OCI-LY1 (cell line): Measurements from ENCODE around the gene TMEM234.

ENCODE experiments used
- H2AFZ ChIP-seq: fragments of 200-600 bp; sonication (generic), shearing (Covaris generic); 2 replicates; pipeline ENCODE4 v1.6.0; 2014; ENCODE audit warnings: antibody characterized with exemption, mild to moderate bottlenecking, low read length
- H3F3A ChIP-seq: fragments of 200-600 bp; sonication (generic), shearing (Covaris generic); 2 replicates; pipeline ENCODE4 v1.6.0; 2014; ENCODE audit warnings: mild to moderate bottlenecking, antibody characterized with exemption, low read length, moderate library complexity; ENCODE audit not compliant: insufficient read depth
- H3K27ac ChIP-seq: fragments of 200-600 bp; sonication (generic); 2 replicates; pipeline ENCODE4 v1.5.1; 2014; ENCODE audit warnings: low read length, mixed run types, mild to moderate bottlenecking, low read depth; ENCODE audit not compliant: poor library complexity, severe bottlenecking
- H3K27me3 ChIP-seq: fragments of 200-600 bp; sonication (generic); 2 replicates; pipeline ENCODE4 v1.6.0; 2014; ENCODE audit warnings: antibody characterized with exemption, mild to moderate bottlenecking, low read length, moderate library complexity; ENCODE audit not compliant: insufficient read depth
- H3K36me3 ChIP-seq: fragments of 200-600 bp; sonication (generic); 2 replicates; pipeline ENCODE4 v1.6.1; 2014; ENCODE audit warnings: mild to moderate bottlenecking, antibody characterized with exemption, low read length, moderate library complexity, mixed read lengths; ENCODE audit not compliant: insufficient read depth
- H3K4me1 ChIP-seq: fragments of 200-600 bp; sonication (generic); 2 replicates; pipeline ENCODE4 v1.5.1; 2014; ENCODE audit warnings: mild to moderate bottlenecking, low read length, moderate library complexity; ENCODE audit not compliant: insufficient read depth, severe bottlenecking
- H3K4me2 ChIP-seq: fragments of 200-600 bp; sonication (generic), shearing (Covaris generic); 2 replicates; pipeline ENCODE4 v1.6.1; 2014; ENCODE audit warnings: low read length
- H3K4me3 ChIP-seq: fragments of 200-600 bp; sonication (generic); 2 replicates; pipeline ENCODE4 v1.5.1; 2014; ENCODE audit warnings: low read length, low read depth, mild to moderate bottlenecking, mixed read lengths; ENCODE audit not compliant: poor library complexity, severe bottlenecking
- H3K79me2 ChIP-seq: fragments of 200-600 bp; shearing (Covaris generic); 2 replicates; pipeline ENCODE4 v1.6.1; 2016; ENCODE audit warnings: mixed run types, low read length, mixed read lengths; ENCODE audit not compliant: insufficient read depth
- H3K9ac ChIP-seq: fragments of 200-600 bp; sonication (generic), shearing (Covaris generic); 2 replicates; pipeline ENCODE4 v1.6.1; 2014; ENCODE audit warnings: mild to moderate bottlenecking, low read length, mixed read lengths
- H3K9me2 ChIP-seq: fragments of 200-600 bp; sonication (generic), shearing (Covaris generic); 2 replicates; pipeline ENCODE4 v1.6.1; 2014; ENCODE audit warnings: low read depth, mild to moderate bottlenecking, low read length, mixed read lengths
- H3K9me3 ChIP-seq: fragments of 200-600 bp; shearing (Covaris generic); 2 replicates; pipeline ENCODE4 v1.6.1; 2014; ENCODE audit warnings: low read length, mixed read lengths
- H4K20me1 ChIP-seq: fragments of 200-600 bp; sonication (generic), shearing (Covaris generic); 2 replicates; pipeline ENCODE4 v1.6.0; 2016; ENCODE audit warnings: mild to moderate bottlenecking, low read length; ENCODE audit not compliant: insufficient read depth
- EZH2 ChIP-seq: fragments of 200-600 bp; sonication (generic), shearing (Covaris generic); IDR thresholded peaks from 2 replicates; pipeline ENCODE4 v1.8.0; 2017; ENCODE audit warnings: borderline replicate concordance, mixed run types, mild to moderate bottlenecking, antibody characterized with exemption, low read length, moderate library complexity, mixed read lengths
- TF ChIP-seq, protein P1 (sequence below): fragments of 200-600 bp; sonication (generic), shearing (Covaris generic); IDR thresholded peaks from 2 replicates; pipeline ENCODE4 v1.5.1; 2017; ENCODE audit warnings: mild to moderate bottlenecking, antibody characterized with exemption, low read length, moderate library complexity, mixed read lengths

The TMEM234 gene

DNA sequence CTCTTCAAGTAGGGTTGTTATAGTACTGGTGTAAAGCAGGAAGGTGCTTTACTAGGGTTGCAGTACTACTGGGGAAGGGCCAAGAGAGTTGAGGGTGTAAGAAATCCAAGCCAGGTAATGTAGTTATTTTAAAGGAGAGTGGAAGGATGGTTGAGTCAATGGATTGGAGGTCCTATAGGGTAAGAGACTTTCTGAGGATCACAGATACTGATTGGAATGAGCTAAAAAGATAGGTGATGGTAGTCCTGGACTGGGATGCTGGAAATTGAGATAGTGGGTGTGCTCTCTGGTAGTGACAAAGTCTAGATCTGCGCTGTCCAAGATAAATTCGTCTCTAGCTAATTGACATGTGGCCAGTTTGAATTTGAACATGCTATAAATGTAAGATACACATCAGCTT is 35.7 kb downstream of the TMEM234 start:
- no peaks in the 10 kb centered on the region for H4K20me1 ChIP-seq
- peaks cover 6% of the 10 kb centered on the region for H3K79me2 ChIP-seq
- no peaks in the 10 kb centered on the region for H3F3A ChIP-seq
- H3K4me2 ChIP-seq = no peak overlapping the region
- no peak overlapping the region for H3K4me3 ChIP-seq
- no peak overlapping the region for H2AFZ ChIP-seq
- H3K9me3 ChIP-seq = no peaks in the 10 kb centered on the region
- H3K36me3 ChIP-seq = peaks cover 86% of the 10 kb centered on the region
- H3K27ac ChIP-seq = no peak overlapping the region
- H3K9me2 ChIP-seq = no peaks in the 10 kb centered on the region
- H3K27me3 ChIP-seq = no peaks in the 10 kb centered on the region
- H3K9ac ChIP-seq = no peak overlapping the region
- no peak for TF ChIP-seq EZH2
- TF ChIP-seq, protein P1, sequence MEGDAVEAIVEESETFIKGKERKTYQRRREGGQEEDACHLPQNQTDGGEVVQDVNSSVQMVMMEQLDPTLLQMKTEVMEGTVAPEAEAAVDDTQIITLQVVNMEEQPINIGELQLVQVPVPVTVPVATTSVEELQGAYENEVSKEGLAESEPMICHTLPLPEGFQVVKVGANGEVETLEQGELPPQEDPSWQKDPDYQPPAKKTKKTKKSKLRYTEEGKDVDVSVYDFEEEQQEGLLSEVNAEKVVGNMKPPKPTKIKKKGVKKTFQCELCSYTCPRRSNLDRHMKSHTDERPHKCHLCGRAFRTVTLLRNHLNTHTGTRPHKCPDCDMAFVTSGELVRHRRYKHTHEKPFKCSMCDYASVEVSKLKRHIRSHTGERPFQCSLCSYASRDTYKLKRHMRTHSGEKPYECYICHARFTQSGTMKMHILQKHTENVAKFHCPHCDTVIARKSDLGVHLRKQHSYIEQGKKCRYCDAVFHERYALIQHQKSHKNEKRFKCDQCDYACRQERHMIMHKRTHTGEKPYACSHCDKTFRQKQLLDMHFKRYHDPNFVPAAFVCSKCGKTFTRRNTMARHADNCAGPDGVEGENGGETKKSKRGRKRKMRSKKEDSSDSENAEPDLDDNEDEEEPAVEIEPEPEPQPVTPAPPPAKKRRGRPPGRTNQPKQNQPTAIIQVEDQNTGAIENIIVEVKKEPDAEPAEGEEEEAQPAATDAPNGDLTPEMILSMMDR = no peak
- H3K4me1 ChIP-seq = peaks cover 4% of the 10 kb centered on the region

DNA sequence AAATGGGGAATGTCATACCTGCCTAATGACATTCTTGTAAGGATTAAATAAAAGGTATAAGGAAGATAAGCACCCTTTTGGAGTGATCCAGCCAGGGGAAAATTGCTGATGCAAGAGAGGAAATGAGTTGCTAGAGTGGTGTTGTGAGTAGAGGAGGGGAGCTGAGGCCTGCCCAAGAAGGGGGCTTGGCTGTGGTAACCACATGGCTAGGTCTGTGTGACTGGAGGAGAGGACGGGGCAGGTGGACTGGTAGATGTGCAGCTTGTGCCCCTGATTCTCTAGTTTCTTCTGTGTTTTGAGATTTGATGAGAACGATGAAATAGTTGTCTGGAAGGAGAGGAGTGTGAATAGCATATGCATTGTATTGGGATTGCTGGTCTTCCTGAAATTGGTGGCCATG is 36.1 kb downstream of the TMEM234 start:
- H3K36me3 ChIP-seq = peaks cover 86% of the 10 kb centered on the region
- no peak overlapping the region for H3K4me2 ChIP-seq
- peaks cover 8% of the 10 kb centered on the region for H3K4me1 ChIP-seq
- H3K4me3 ChIP-seq = no peak overlapping the region
- no peaks in the 10 kb centered on the region for H4K20me1 ChIP-seq
- H3K27me3 ChIP-seq = no peaks in the 10 kb centered on the region
- H3K79me2 ChIP-seq = peaks cover 10% of the 10 kb centered on the region
- no peak overlapping the region for H2AFZ ChIP-seq
- H3K9me2 ChIP-seq = no peaks in the 10 kb centered on the region
- no peaks in the 10 kb centered on the region for H3F3A ChIP-seq
- no peak overlapping the region for H3K9ac ChIP-seq
- no peak overlapping the region for H3K27ac ChIP-seq
- H3K9me3 ChIP-seq = no peaks in the 10 kb centered on the region
- TF ChIP-seq EZH2 = no peak
- TF ChIP-seq, protein P1 = no peak

DNA sequence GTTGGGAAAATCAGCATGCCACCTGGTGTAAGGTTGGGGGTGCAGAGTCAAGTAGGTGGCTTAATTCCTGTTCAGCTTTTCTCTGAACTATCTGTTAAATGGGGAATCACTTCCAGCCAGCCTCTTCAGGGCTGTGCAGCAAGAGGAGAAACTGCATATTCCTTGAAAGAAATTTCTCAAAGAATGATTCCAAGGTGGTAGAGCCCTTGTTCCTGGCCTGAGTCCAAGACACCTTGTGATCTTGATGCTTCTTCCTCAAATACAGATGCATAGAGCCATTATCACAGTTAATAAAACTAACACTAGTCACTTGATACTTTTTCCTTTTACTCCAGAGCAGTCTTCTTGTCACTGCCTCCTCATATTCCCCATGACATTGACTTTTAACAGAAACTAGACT is 37.5 kb downstream of the TMEM234 start:
- H3K9me2 ChIP-seq = no peaks in the 10 kb centered on the region
- no peak overlapping the region for H2AFZ ChIP-seq
- no peaks in the 10 kb centered on the region for H4K20me1 ChIP-seq
- H3K36me3 ChIP-seq = peaks cover 81% of the 10 kb centered on the region
- H3K9ac ChIP-seq = no peak overlapping the region
- H3K4me2 ChIP-seq = no peak overlapping the region
- H3K4me3 ChIP-seq = no peak overlapping the region
- H3F3A ChIP-seq = no peaks in the 10 kb centered on the region
- peaks cover 16% of the 10 kb centered on the region for H3K4me1 ChIP-seq
- H3K27me3 ChIP-seq = no peaks in the 10 kb centered on the region
- H3K79me2 ChIP-seq = peaks cover 22% of the 10 kb centered on the region
- H3K27ac ChIP-seq = no peak overlapping the region
- no peaks in the 10 kb centered on the region for H3K9me3 ChIP-seq
- TF ChIP-seq, protein P1 = no peak
- TF ChIP-seq EZH2 = no peak
